T-helper 1 cell treated with Interleukin-12 subunit alpha and Interleukin-12 subunit beta and Interleukin-4 antibody, amounts not matched to agents 30 ng/mL and 1 ng/mL, for 36 hours (primary cell): ENCODE data around the gene RASA3. TPM values are rescaled to one million over a fixed set of nuclear protein-coding genes. Genes with fewer than 3 reads are reported as not detected.
"Not testable (repeated sequence)": the region's sequence is repeated elsewhere in the genome, so short reads cannot be mapped to it uniquely, and the experiment has no call there.

Source experiments
- intact Hi-C: fragments of 100-400 bp; cut with micrococcal nuclease; formaldehyde crosslinking; loops from one replicate; pipeline ENCODE4 v1.15.1; 2024
- total RNA-seq: library from RNA; stranded (reverse); gene quantifications from 2 replicates; pipeline ENCODE4 v1.2.3, GENCODE V29; 2022

The RASA3 gene
- total RNA-seq, 1 donor from 2014 or later = 99.4 TPM

DNA sequence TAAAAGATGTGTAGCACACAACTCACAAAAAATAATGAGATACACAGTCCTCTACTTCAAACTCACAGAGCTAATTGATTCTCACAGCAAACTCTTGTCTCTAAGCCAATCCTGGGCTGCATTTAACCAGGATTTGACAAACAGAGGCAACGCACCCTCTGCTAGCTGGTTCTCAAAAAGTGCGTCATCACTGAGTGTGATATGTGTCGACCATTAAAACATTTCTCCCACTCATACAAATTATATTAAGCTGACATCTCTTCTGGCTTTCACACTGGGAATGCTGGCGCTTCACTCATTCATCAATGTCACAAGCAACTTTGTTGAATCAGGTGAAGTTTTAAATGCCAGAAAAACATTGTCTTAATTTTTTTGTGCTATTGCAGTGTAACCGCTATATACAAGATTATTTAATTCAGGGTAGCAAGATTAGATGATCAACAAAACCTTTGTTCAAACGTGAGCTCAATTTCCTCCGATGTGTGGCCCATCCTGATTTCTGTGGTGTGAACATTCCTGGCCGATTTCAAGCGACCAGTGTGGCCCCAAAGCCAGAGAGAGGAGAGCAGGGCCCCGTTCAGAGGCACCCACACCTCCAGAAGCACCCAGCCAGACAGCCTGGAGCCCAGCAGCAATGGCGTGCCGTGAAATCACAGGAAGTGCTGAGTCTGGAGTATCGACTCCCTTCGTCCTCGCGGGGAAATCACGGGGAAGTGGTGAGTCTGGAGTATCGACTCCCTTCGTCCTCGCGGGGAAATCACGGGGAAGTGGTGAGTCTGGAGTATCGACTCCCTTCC lies 49.4 kb downstream of the RASA3 start:
- intact Hi-C loops = no loop called here

GRCh38 chr13:114081761-114082681 lies 50.4 kb downstream of the RASA3 start:
- intact Hi-C loops = no loop called here

DNA sequence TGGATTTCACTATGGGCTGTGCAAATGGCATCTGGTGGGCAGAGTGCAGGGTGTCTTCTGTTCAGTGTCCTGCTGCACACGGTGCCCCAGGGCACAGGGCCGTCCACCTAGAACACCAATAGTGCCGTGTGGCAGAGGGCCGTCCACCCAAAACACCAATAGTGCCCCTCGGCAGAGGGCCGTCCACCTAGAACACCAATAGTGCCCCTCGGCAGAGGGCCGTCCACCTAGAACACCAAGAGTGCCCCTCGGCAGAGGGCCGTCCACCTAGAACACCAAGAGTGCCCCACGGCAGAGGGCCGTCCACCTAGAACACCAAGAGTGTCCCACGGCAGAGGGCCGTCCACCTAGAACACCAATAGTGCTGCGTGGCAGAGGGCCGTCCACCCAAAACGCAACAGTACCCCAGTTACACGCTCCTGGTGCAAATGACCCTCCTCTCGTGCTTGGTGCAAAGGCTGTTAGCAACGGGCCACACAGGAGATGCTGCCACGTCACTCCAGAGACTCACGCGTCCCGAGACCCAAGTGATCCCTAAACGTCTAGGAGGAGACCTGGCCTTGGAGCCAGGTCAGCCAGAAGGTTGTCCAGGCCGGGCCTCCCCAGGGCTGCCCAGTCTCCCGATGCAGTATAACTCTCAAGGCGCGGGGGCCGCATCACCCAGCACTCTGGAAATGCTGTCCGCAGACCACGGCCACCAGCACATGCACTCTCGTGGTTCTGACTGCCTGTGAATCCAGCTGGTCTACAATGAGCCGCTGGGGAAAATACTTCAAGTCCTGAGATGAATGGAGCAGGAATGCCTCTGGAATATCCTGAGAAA lies 51.5 kb downstream of the RASA3 start:
- intact Hi-C loops = no loop called here

DNA sequence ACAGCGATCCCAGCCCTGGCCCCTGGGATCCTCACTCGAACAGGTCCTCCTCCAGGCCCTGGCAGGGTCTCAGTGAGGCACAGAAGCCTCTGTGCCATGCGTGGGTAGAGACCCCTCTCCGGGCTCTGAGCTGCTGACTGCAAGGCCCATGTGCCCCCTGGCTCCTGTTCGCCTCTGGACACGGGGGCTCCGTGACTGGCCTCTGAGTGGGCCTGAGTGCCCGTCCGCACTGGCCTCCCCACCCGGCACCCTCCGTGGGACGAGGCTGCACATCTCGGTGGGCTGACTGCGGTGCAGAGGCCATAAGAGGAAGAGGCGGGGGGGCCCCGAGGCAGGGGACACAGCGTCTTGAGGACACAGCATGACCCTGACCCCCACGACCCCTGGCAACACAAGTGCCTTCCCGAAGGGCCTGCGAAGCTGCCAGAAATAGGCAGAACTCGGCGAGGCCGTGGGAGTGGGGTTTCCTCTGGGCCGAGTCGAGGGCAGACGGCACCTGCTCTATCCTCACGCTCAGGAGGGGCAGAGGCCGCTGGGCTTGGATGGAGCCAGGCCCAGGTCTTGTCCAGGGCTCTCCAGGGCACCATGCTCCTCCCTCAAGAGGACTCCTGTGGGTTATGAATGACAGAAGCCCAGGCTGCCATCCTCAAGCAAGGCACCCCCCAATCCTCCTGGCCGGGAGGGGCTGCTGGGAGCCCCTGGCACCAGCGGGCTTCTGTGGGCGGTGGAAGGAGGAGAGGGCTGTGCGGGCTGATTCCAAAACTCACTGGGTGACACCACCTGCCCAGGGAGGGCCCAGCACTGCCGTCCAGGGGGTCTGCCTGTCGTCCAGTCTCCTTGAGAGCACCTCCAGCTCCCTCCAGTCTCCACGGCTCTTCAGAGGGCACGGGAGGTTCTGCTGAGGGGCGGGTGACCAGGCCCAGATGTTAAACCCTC lies 52.6 kb downstream of the RASA3 start:
- intact Hi-C loops = no loop called here

DNA sequence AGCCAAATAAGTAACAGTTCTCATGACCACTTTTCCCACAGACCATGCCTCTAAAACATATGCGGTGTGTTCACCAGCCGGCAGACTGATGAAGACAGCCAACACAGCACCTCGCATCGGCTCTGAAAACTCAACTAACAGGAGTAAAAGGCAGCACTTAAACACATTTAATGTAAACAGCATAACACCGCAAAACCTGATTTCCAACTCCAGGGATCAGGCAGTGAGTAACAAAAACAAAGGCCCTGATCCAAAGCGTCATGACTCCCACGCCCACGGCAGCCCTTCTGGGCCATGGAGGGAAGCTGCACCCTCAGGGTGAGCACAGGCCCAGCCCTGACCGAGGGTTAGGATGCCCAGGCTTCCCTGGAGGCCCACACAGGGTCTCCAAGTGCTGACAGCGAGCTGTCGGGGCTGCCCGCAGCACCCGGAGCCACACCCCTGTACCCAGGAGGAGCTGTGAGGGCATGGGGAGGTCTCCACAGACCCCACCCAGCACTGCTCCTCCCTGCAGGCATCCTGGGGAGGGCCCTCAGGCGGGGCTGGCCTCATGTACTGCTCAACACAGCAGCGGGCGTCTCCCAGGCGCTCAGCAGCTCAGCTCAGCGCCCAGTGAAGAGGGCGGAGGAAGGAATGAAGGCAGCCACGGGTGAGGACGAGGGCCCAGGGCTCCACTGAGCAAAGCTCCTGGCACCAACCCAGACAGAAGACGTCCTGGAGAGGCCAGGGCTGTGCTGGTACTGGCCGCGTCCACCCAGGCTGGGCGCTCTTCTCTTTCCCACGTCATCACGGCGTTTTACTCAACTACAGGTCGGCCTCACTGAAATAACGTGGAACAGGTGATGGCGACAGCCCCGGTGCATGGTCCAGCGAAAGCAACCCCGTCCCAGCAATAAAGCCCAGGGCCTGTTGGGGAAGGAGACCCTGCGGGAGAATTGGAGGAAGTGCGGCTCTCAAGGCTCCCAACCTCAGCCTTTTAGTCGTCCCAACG lies 53.7 kb downstream of the RASA3 start:
- intact Hi-C loops = no loop called here

GRCh38 chr13:114077933-114078325 lies 54.5 kb downstream of the RASA3 start:
- intact Hi-C loops = no loop called here

- intact Hi-C loops = no loop called here
These were observed 55.1 kb downstream of the RASA3 start for GRCh38 chr13:114077099-114077932.

GRCh38 chr13:114076329-114077090 lies 55.9 kb downstream of the RASA3 start:
- intact Hi-C loops = no loop called here

DNA sequence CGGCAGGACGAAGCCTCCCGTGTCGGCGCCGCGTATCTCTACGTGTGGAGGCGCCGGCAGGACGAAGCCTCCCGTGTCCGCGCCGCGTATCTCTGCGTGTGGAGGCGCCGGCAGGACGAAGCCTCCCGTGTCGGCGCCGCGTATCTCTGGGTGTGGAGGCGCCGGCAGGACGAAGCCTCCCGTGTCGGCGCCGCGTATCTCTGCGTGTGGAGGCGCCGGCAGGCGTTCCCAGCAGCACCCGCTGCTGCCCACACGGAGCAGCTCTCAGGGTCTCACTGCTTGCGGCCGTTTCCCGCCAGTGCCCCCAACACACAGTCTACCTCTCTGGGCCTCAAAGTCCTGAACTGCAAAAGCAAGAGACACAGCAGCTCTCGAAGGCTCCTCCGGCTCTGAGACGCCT lies 56.6 kb downstream of the RASA3 start:
- intact Hi-C loops = not testable (repeated sequence)

DNA sequence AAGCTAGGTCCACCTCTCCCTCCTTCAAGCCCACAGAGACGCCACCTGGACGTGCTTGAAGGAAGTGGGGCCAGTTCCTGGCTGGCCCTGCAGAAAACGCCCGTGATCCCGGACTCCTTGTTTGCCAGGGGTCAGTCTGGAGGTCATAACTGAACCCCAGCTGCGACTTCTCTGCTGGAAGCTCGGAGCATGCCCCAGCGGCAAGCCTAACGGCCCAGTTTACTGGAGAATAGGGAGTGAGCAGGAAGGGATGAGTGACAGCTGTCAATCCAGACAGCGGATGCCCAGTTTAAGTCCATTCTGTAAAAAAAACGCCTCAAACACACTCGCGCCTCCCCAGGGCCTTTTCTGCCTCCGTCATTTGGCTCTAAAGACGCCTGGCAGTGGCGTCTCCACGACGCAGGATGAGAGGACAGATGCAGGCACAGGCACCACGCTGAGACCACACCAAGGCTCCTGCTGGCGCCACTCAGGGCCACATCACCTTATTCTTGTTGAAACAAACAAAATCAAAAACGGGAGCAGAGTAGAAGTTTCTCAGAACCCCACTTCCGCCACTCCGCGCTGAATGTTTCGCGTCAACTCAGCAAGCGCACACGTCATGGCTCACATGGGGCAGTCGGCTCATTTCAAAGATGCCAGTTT lies 57.6 kb downstream of the RASA3 start:
- intact Hi-C loops = no loop called here

DNA sequence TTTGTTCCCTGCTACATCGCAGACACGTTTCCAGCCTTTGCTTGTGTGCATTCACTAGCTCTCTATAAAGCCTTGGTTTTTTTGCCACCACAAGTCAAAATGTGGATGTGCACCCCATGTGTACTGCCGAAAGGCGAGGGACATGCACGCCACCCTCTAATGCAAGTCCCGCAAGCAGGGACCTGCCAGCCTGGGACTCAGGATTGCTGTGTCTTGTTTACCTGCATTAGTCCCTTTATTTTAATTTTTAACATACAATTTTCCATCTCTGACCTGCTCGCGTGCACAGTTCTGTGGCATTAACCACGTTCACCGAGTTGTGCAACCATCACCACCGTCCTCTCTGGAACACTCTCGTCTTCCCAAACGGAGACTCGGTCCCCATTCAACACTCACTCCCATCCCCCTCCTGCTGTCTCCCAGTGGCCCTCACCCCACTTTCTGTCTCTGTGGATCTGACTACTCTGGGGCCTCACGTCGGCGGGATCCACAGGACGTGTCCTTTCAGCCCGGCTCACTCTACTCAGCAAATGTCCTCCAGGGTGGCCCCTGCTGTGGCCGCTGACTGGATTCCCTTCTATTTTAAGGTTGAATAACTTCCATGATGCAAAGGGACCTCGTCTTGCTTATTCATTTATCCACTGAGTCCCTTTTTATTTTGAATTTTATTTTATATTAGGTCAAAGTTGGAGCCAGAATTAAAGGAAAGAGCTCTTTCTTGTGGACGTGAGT lies 58.4 kb downstream of the RASA3 start:
- intact Hi-C loops = no loop called here

GRCh38 chr13:114072421-114072820 lies 60.0 kb downstream of the RASA3 start:
- intact Hi-C loops = no loop called here

DNA sequence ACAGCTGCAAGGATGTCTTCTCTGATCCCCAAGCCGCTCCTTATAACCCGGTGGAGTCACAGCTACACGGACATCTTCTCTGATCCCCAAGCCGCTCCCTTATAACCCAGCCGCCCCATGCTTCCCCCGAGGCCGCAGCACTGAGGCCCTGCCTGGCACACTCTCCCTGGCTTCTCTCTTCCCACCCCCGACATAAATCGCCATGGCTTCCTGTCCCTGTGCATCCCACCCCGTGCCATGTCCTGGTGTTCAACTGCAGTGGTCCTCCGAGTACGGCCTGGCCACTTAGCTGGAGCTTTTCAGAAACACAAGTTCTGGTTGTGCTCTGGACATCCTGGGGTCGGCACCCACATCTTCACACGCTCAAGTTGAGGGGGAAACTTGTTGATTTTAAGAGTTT lies 60.4 kb downstream of the RASA3 start:
- intact Hi-C loops = no loop called here

GRCh38 chr13:114071410-114071809 lies 61.0 kb downstream of the RASA3 start:
- intact Hi-C loops = no loop called here

GRCh38 chr13:114070098-114070799 lies 62.2 kb downstream of the RASA3 start:
- intact Hi-C loops = no loop called here
